K562 (cell line): Measurements from ENCODE around the gene TIMM50. TPM values are rescaled to one million over a fixed set of nuclear protein-coding genes. Genes with fewer than 3 reads are reported as not detected.
A peak's percentile ranks its signal among the peaks of the same experiment; 100 is the strongest.

ENCODE experiments used
- ATF1 ChIP-seq, 2 experiments: fragments of 450-650 bp in 1 of 2; IDR thresholded peaks; 2 replicates each; pipeline ENCODE4 v1.6.1; 2016; ENCODE audit warnings: missing compliant biosample characterization in 1 of 2, missing genetic modification characterization in 1 of 2
- BMI1 ChIP-seq: fragments of 150-350 bp; IDR thresholded peaks from 2 replicates; pipeline ENCODE4 v1.6.1; 2014; ENCODE audit warnings: low read length
- DDX20 ChIP-seq: fragments of 450-650 bp; IDR thresholded peaks from 2 replicates; pipeline ENCODE4 v1.6.1; 2016; ENCODE audit warnings: missing genetic modification characterization, low read depth, mild to moderate bottlenecking, missing compliant biosample characterization, moderate library complexity
- DIDO1 ChIP-seq: fragments of 450-650 bp; IDR thresholded peaks from 2 replicates; pipeline ENCODE4 v1.6.1; 2016; ENCODE audit warnings: low read depth, missing biosample characterization, missing genetic modification characterization
- FOSL1 ChIP-seq: fragments of 200-800 bp; sonication (Bioruptor generic); conservative IDR thresholded peaks from 2 replicates; pipeline ENCODE4 v1.6.1; 2016; ENCODE audit warnings: missing genetic modification characterization, missing compliant biosample characterization
- HNRNPLL ChIP-seq: fragments of 200-400 bp; formaldehyde crosslinking; IDR thresholded peaks from 2 replicates; pipeline ENCODE4 v1.6.1; 2017; ENCODE audit warnings: low read length, low read depth, mild to moderate bottlenecking; ENCODE audit not compliant: poor library complexity, severe bottlenecking
- MAFF ChIP-seq: IDR thresholded peaks from 2 replicates; pipeline ENCODE4 v1.6.1; 2012; ENCODE audit warnings: low read length, improper control_type of control experiment
- MBD1 ChIP-seq: fragments of 250-450 bp; sonication (Bioruptor Pico); IDR thresholded peaks from 2 replicates; pipeline ENCODE4 v1.8.0; 2022; ENCODE audit warnings: inconsistent platforms
- MECOM ChIP-seq: fragments of 250-450 bp; sonication (Bioruptor Pico); IDR thresholded peaks from 2 replicates; pipeline ENCODE4 v1.8.0; 2022; ENCODE audit warnings: inconsistent platforms
- MLLT1 ChIP-seq, 2 experiments: fragments of 450-650 bp; IDR thresholded peaks; 2 replicates each; pipeline ENCODE4 v1.6.1; 2016
- NR2C1 ChIP-seq, 2 experiments: fragments of 450-650 bp; IDR thresholded peaks; 2 replicates each; pipeline ENCODE4 v1.6.1; 2017; ENCODE audit warnings: mild to moderate bottlenecking in 2 of 2, antibody characterized with exemption in 1 of 2, inconsistent platforms in 1 of 2, missing compliant biosample characterization in 1 of 2, missing genetic modification characterization in 1 of 2
- PHB ChIP-seq: fragments of 250-450 bp; sonication (Bioruptor Pico); IDR thresholded peaks from 2 replicates; pipeline ENCODE4 v1.5.0; 2021
- SIN3A ChIP-seq, 2 experiments: fragments of 150-350 bp in 1 of 2; IDR thresholded peaks; 2 replicates each; pipeline ENCODE4 v1.6.1; 2011 to 2016; ENCODE audit warnings: borderline replicate concordance in 2 of 2, low read depth in 2 of 2, low read length in 2 of 2, mild to moderate bottlenecking in 2 of 2, moderate library complexity in 2 of 2; ENCODE audit not compliant: control insufficient read depth in 1 of 2
- SMARCE1 ChIP-seq: fragments of 450-650 bp; IDR thresholded peaks from 2 replicates; pipeline ENCODE4 v1.7.1; 2016; ENCODE audit warnings: mild to moderate bottlenecking
- SMC3 ChIP-seq: conservative IDR thresholded peaks from 2 replicates; pipeline ENCODE4 v1.6.1; 2011; ENCODE audit warnings: low read depth, low read length, improper control_type of control experiment; ENCODE audit not compliant: insufficient read depth
- SOX6 ChIP-seq: fragments of 450-650 bp; IDR thresholded peaks from 2 replicates; pipeline ENCODE4 v1.6.1; 2014; ENCODE audit warnings: mild to moderate bottlenecking
- TSC22D4 ChIP-seq: fragments of 450-650 bp; IDR thresholded peaks from 2 replicates; pipeline ENCODE4 v1.6.1; 2016; ENCODE audit warnings: missing genetic modification characterization, missing biosample characterization, control low read depth
- ZNF175 ChIP-seq: fragments of 200-800 bp; sonication (Bioruptor generic); IDR thresholded peaks from 2 replicates; pipeline ENCODE4 v1.6.1; 2016; ENCODE audit warnings: low read depth, mild to moderate bottlenecking, missing genetic modification characterization, missing compliant biosample characterization
- polyA plus RNA-seq, 8 experiments: library from polyadenylated mRNA; depleted of rRNA in 4 of 8; stranded (reverse) in 5 of 8; unstranded in 3 of 8; fragments of >200 nt; fragmentation: Nextera tagmentation in 2 of 8; fragmentation: Illumina TruSeq in 1 of 8; extraction: Ambion mirVana in 2 of 8; extraction: Trizol in 1 of 8; gene quantifications; 2 replicates each; pipeline versions ENCODE4 v1.2.1 to v1.2.3, GENCODE V29; 2011 to 2014; ENCODE audit warnings: inconsistent platforms in 1 of 8, missing spikeins in 1 of 8
- total RNA-seq, 7 experiments: library from RNA; depleted of rRNA in 6 of 7; stranded (reverse); fragments of >200 nt in 6 of 7; fragmentation: Illumina TruSeq in 2 of 7; extraction: Trizol in 2 of 7; gene quantifications; 2 replicates each; pipeline versions ENCODE4 v1.2.1 to v1.2.3, GENCODE V29; 2011 to 2021; ENCODE audit warnings: low replicate concordance in 1 of 7
- TF ChIP-seq, protein P1 (sequence below): fragments of 250-450 bp; sonication (Bioruptor Pico); IDR thresholded peaks from 2 replicates; pipeline ENCODE4 v1.4.0; 2020; ENCODE audit warnings: mild to moderate bottlenecking, moderate library complexity, borderline replicate concordance

TIMM50 gene
- total and polyA plus RNA-seq, 9 of the 15 experiments (the other 6 are each of a cell fraction or from before 2014, with no cell fraction given): 28.3 to 221 (median 170) TPM

- TF ChIP-seq SOX6: peak; percentile 22; the same call in 1 of the 2 replicates
- TF ChIP-seq, protein P1, sequence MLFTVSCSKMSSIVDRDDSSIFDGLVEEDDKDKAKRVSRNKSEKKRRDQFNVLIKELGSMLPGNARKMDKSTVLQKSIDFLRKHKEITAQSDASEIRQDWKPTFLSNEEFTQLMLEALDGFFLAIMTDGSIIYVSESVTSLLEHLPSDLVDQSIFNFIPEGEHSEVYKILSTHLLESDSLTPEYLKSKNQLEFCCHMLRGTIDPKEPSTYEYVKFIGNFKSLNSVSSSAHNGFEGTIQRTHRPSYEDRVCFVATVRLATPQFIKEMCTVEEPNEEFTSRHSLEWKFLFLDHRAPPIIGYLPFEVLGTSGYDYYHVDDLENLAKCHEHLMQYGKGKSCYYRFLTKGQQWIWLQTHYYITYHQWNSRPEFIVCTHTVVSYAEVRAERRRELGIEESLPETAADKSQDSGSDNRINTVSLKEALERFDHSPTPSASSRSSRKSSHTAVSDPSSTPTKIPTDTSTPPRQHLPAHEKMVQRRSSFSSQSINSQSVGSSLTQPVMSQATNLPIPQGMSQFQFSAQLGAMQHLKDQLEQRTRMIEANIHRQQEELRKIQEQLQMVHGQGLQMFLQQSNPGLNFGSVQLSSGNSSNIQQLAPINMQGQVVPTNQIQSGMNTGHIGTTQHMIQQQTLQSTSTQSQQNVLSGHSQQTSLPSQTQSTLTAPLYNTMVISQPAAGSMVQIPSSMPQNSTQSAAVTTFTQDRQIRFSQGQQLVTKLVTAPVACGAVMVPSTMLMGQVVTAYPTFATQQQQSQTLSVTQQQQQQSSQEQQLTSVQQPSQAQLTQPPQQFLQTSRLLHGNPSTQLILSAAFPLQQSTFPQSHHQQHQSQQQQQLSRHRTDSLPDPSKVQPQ (CRISPR knock-in tag): no peak
- TF ChIP-seq NR2C1 (IDR thresholded peaks at IDR 0.05): 0 out of 2 replicates have a peak, but pooled peaks have one; percentile 21
- no peak for TF ChIP-seq NR2C1 (tag; IDR thresholded peaks at IDR 0.05)
- peak; percentile 76 for TF ChIP-seq HNRNPLL
- no peak for TF ChIP-seq DIDO1
- no peak for TF ChIP-seq TSC22D4
- no peak for TF ChIP-seq ATF1 (CRISPR knock-in tag; IDR thresholded peaks at IDR 0.05)
- peak; percentile 79 for TF ChIP-seq ATF1 (tag; IDR thresholded peaks at IDR 0.05)
- no peak for TF ChIP-seq SMC3
- TF ChIP-seq MAFF: no peak
- TF ChIP-seq FOSL1 (tag): no peak
- TF ChIP-seq PHB (CRISPR knock-in tag): no peak
- peak in 1 of 2 experiments; percentile 76; a peak in 2 of 4 replicates for TF ChIP-seq MLLT1 (IDR thresholded peaks at IDR 0.05)
- no peak for TF ChIP-seq SMARCE1
- no peak for TF ChIP-seq BMI1
- TF ChIP-seq MECOM: no peak
- TF ChIP-seq DDX20 (tag): no peak
- no peak for TF ChIP-seq MBD1
- peak; percentile 59; the same call in 1 of the 2 replicates for TF ChIP-seq ZNF175 (CRISPR knock-in tag)
- TF ChIP-seq SIN3A (IDR thresholded peaks at IDR 0.05; ENCODE audit: borderline replicate concordance in 2 of 2, control insufficient read depth in 1 of 2, low read depth in 2 of 2, low read length in 2 of 2): peak in 1 of 2 experiments; percentile 93
Measured at GRCh38 chr19:39435499-39436349, 44.9 kb upstream of the TIMM50 start, which contains the start of gene RPS16 (continued).
